ENCODE data around the gene MTA2.

DNA sequence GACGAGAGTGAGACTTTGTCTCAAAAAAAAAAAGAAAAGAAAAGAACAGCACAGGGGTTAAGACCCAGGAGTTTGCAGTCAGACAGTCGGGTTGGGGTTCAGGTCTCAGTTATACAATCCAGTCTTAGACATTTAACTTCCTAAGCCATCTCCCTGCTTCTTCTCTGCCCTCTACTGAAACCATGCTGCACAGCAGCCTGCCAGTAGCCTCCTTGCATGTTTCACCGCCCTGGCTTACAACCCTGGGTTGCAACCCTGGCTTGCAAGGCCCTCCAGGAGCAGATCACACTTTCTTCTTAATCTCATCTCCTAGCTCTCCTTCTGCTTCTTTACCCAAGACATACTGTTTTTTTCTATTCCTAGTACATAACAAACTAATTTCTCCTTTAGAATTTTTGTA is 26.0 kb upstream of the MTA2 start:
- TF ChIP-seq, protein P1, sequence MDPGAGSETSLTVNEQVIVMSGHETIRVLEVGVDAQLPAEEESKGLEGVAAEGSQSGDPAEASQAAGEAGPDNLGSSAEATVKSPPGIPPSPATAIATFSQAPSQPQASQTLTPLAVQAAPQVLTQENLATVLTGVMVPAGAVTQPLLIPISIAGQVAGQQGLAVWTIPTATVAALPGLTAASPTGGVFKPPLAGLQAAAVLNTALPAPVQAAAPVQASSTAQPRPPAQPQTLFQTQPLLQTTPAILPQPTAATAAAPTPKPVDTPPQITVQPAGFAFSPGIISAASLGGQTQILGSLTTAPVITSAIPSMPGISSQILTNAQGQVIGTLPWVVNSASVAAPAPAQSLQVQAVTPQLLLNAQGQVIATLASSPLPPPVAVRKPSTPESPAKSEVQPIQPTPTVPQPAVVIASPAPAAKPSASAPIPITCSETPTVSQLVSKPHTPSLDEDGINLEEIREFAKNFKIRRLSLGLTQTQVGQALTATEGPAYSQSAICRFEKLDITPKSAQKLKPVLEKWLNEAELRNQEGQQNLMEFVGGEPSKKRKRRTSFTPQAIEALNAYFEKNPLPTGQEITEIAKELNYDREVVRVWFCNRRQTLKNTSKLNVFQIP (CRISPR knock-in tag; IDR thresholded peaks at IDR 0.05; ENCODE audit: borderline replicate concordance, low read depth), result no peak
- TF ChIP-seq PPARA (CRISPR knock-in tag; IDR thresholded peaks at IDR 0.05; ENCODE audit: borderline replicate concordance) (no peak), RARB (CRISPR knock-in tag; IDR thresholded peaks at IDR 0.05) (no peak), ARNTL (CRISPR knock-in tag; IDR thresholded peaks at IDR 0.05; ENCODE audit: borderline replicate concordance, low read depth) (no peak)

Measured in SK-N-SH treated with all-trans-retinoic acid at 6 μM for 48 hours (cell line).